HG03039 (cell line): Measurements from ENCODE around the gene LRCOL1.

Source experiments
- ATAC-seq: cut with Tn5 transposase; IDR thresholded peaks from one replicate; pipeline ENCODE4 v1.9.1; 2021; ENCODE audit warnings: mild to moderate bottlenecking, moderate library complexity; ENCODE audit not compliant: unreplicated experiment

The LRCOL1 gene

DNA sequence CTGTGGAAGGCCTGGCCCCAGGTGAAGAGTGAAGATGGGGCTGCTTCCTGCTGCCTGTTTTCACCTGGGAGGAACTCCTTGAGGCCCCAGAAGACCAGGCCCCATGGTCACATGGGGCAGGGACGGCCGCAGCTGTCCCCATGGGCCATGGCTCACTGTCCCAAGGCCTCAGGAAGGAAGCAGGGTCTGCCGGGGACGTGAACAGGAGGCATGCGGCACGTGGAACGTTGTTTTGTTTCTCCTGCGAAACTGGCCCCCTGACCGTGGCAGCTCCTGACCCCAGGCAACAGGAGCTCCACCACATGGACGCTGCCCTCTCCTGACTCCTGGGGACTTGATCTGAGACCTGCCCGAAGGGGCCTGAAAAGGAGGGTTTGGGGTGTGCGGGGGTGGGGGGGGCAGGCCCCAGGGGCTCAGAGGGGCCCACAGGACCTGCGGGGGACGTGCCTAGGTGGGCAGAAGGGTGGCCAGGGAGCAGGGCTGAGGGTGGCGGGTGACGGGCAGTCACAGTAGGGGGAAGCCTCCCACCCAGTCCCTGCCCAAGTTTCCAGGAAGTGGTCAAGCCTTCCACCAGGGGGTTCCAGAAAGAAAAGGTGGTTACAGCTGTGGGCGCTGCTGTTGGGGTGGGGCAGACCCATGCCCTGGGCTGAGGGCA, 41.4 kb downstream of the LRCOL1 start:
- ATAC-seq = no peak

DNA sequence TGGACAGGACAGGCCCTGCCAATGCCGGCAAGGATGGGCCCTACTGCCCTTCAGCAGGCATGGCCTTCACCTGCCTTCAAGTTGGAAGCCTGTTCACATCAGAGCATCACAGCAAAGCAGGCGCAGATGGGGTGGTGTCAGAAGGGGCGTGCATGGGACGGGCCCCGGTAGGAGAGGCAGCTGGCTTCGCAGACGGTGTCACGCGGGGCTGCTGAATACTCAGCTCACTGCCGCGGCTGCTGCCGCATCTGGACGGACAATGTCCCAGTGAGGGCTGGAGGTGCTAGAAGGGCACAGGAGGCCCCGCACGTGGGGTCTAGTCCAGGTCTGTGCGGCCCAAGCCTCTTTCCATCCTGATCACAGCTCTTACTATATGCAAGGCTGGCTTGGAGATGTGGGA, 42.1 kb downstream of the LRCOL1 start:
- ATAC-seq = no peak

DNA sequence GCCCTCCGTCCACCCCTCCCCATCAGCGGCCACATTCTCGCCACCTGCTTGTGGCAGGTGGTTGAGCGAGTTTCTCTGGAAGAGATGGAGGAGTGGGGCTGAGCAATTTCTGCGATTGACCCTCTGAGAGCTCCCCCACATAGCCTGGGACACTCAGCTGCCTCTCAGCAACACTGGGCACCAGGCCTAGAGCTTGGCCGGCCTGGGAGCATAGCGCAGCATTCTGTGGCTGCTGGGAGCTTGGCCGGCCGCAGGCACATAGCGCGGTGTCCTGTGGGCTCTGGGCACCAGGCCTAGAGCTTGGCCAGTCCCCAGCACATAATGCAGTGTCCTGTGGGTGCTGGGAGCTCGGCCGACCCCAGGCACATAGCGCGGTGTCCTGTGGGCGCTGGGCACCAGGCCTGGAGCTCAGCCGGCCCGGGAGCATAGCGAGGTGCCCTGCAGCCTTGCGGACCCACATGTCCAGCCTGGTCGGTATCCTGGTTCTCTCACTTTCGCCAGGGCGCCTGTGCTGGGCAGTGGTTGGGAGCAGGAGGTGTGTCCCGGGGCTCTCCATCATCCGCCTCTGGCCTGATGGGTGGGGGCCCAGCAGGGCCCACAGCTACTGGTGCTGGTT, 43.8 kb downstream of the LRCOL1 start:
- ATAC-seq = no peak

DNA sequence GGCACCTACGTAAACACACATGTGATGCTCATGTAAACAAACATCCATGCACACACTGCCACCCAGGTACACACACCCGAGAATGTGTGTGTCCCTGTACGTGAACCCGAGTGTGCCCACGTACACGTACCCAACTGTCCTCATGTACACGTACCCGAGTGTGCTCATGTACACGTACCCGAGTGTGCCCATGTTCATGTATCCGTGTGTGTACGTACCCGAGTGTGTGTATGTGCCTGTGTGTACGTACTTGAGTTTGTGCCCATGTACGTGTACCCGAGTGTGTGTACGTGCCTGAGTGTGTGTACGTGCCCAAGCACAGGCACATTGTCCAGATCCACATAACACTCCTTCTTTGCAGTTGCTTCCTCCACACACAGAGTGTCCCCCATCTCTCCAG, 45.0 kb downstream of the LRCOL1 start:
- ATAC-seq = no peak

DNA sequence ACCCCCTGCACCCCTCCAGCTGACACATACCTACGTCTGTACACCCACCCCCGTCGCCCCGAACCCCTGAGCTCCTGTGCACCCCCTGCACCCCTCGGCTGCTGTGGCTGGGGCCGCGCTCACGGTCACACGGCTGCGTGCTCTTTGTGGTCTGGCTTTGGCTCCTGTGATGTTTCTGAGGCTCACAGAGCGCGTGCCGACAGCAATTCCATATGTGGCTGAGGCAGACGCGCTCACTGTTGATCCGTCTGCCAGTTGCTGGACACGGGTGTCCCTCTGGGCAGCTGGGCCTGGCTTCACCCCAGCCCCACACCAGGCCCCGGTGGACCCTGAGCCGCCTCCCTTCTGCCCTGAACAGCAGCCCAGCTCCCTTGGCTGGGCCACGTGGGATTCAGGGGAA, 46.5 kb downstream of the LRCOL1 start:
- no peak for ATAC-seq

DNA sequence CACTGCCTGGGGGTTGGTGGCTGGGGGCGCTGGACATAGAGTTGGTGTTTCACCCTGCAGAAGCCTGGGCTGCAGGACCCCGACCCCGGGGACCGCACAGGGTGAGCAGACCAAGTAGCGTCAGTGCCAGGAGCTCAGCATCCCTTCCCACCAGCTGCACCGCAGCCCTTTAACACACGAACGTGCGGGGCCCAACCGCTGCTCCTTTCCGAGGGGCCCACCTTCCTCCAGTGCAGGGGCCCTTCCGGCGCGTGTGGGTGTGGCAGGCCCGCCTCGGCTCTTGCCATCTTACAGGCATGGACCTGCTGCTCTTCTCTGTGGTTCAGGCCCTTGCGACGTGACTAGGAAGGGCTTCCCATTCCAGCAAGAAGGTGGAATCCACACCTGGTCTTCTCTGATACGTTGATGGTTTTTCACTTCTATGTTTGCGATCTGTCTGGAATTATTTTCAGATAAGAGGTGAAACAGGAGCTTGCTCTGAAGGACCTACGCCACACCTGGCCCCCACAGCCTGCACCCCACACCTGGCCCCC, 47.8 kb downstream of the LRCOL1 start:
- no peak for ATAC-seq

DNA sequence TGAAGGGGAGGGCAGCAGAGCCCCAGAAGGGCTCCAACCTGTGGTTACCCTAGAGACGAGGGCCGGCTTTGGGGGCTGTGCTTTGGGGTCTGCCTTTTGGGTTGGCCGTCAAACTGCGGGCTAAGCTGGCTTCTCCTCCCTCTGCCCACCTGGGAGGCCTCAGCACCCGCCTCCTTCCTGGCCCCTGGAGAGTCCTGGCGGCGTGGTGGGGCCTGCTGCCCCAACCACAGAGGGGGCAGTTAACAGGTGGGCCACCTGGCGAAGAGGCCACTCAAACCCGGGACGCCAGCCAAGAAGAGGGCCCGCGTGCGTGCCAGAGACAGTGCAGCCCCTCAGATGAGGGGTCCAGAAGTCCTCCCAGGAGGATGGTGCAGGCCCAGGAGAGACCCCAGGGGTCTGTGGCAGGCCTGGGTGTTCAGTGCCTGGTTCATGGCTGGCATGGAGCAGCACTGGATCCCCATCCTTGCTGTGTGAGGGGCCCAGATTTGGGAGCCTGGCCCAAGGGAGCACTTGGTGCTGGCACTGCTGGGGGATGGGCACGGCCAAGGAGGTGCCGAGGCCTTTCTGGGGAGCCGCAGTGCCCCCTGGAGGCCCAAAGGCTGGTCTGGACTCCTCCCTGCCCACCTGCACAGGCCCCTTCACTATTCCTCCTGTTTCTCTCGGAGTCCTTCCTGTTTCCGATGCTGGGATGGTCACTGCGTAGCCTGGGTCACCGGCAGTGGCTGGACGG, 48.8 kb downstream of the LRCOL1 start:
- ATAC-seq = no peak

DNA sequence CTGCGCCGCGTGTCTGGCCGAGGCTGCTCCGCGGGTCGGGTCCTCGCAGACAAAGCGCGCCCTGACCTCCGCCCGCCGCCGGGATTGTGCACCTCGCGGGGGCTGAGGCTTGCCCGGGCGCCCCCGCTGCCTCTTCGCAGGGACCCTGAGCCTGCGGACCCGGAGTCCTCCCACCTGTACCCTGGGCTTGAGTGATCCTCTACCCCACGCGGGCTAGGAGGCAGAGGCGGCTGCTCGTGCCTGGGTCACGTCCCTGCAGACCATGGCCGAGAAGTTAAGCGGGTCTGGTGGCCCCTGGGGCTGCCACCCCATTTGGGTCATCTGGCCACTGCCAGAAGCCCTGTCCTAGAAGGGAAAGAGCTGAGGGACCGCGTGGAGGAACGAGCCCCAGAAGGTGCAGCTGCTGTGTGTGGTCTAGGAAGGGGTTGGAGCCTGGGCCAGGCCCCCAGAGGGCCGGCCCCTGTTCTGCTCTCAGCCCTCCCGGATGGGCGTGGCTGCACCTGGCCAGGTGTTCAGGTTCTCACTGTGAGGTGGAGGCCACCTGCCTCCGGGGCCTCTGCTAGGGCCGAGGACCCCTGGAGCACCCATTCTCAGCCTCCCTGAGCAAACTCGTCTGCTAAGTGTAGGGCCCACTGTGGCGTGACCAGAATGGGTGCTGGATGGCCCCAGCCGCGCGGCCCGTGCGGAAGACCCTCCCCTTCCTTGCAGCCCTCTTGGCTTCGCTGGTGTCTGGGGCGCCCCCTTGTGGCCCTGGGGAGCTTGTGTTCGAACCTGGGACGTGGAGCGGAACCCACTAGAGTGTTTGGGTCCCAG, 49.6 kb downstream of the LRCOL1 start:
- ATAC-seq = no peak

DNA sequence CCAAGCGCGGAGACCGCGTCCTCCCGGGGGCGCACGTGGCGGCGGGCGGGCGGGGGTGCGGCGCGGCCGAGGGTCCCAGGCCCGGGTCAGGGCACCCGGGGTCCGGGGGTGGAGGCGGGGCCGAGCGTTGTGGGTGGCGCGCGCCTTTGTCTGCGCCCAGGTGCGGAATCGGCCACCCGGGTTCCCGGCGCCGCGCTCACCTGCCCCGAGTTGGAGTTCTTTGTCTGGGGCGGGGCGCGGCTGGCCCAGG, 50.1 kb downstream of the LRCOL1 start:
- no peak for ATAC-seq

DNA sequence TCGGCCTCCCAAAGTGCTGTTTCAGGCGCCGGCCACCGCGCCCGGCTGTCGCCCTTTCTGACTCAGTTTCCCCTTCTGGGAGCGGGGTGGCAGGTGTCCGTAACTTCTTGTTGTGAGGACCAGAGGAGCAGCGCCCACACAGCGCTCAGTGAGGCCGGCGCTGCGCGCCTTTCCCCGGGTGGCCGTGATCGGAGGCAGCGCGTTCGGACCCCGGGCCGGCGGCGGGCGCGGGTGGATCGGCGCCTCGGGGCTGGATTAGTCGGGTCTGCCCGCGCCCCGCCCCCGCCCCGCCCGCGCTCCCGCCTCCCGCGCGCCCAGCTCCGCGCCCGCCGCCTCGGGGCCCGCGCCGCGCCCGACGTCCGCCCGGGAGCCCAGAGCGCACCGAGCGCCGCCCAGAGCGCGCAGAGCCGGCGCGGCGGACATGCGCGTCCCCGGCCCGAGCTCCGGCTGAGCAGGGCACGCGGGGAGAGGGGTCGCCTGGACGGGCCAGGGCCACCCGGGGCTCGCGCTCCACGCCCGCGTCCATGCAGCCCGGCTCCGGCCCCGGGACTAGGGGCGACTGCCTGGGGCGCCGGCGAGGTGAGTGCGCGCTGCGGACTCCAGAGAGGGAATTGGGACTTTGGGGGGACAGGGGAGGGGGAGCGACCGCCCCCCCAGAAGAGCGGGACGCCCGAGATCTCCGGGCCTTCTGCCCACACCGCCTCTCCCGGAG, 50.6 kb downstream of the LRCOL1 start:
- ATAC-seq = no peak

DNA sequence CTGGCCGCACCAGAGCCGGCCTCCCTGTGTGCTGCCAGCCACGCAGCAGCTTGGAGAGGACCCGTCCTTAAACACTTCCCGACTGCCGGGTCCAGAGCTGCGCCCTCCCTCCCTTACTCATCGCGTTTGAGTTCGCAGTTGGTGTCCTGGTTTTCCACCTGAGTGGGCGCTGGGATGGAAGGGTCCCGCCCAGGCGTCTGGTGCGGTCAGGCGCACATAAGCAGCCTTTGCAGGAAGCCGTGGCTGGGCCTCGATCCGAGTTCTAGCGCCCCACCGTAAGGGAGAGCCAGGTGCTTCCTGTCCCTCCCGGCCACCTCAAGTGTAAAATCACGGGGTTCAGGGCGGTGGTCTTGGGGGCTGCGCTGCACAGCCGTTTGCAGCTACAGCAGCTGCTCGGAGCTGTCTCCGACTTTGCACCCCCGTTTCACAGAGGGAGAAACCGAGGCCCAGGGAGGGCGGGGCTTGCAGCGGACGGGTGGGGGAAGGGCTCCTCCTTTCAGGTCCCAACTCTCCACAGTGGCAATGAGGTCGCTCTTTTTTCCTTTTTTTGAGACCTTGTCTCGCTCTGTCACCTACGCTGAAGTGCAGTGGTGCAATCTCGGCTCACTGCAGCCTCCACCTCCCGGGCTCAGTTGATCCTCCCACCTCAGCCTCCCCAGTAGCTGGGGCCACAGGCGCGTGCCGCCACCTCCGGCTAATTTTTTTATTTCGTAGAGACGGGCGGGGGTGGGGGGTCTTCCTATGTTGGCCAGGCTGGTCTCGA, 51.3 kb downstream of the LRCOL1 start:
- ATAC-seq = no peak

DNA sequence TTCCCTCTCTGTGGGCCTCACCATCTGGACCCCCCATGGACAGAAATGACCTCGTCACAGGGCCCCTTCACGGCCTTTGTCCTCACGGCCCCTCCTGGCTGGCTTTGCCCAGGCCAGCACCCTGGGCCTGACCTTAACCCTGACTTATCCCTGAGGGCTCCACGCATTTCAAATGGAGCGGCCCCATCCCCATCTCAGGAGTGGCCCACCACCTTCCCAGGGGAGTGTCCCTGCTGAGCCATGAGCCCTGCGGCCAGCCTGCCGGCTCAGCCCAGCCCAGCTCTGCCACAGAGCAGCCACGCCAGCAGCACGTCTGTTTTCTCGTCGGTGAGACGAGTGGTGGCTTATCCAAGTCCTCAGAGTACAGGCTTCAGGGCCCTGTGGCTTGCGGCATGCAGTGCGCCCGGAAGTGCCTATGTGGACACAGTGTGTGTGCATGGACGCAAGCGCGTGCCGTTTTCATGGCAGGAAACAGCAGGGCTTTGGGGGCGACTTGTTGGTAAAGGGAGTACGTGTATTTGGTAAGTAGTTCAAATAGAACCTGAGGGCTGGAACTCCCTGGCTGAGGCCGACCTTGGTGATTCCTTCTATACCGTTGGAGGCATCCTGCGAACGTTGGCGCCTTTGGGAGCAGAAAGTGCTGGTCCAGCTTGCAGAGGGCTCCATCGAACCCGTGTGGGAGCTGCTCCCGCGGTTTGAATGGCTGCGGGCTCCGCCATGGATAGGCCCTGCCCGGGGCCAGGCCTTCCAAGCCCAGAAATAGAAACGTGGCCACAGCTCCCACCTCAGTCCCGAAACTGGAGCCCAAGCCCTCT, 52.1 kb downstream of the LRCOL1 start:
- no peak for ATAC-seq

DNA sequence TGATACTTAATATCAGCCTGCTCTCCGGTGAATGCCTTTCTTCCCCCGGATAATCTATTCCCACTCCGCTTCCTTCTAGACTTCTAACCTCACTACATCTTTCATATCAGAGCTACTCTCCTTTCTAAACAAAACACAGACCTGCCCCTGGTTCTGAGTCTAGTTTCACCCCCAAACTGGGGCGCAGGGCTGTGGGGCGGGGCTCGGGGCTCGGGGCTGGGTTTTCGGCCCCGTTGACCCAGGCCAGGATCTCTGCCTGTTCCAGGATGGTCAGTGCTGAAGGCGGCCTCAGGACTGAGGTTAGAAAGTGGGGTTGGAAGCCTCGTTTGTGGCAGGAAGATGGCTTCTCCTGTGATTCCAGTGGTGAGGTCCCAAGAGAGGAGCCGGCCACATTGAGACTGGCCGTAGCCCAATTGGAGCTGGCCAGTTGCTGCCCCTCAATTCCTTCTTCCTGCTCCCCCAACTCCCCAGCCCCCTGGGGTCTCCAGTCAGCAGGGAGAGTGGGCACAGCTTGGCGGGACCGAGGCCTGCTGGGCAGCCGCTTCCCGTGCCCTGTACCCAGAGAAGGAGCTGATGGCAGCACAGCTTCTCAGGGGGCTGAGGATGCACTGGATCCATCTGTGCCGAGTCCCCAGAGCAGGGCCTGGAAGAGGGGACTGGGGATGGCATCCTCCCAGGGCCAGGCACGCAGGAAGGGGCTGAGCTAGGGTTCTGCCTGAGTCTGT, 52.9 kb downstream of the LRCOL1 start:
- ATAC-seq = no peak

DNA sequence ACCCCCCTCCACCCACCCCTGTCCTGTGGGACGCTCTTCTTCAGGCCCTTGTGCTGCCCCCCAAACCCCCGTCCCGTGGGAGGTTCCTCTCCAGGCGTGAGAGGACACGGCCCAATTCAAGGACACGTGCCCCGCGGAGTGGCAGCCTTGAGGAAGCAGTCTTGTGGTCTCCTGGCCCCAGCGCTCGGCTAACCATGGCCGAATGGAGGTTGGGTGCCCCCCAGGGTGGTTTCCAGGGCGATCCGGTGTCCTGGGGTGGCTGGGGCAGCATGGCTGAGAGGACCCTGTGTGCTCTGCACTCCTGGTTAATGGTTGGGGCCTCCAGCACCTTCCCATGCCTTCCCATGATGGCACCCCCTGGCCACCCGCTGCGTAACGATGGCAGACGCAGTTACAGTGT, 53.6 kb downstream of the LRCOL1 start:
- ATAC-seq = no peak

DNA sequence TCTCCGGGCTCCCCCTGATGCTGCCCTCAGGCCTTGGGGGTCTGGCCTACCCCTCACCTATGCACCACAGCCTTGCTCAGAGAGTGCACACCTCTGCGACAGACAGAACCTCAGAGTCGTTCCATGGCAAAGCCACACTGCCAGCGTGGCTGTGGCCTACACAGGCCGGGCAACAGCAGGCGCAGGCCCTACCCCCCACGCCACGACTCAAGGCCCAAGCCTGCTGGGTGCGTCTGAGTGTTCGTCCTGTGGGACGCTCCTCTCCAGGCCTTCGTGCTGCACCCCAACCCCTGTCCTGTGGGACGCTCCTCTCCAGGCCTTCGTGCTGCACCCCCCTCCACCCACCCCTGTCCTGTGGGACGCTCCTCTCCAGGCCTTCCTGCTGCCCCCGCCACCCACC, 54.2 kb downstream of the LRCOL1 start:
- no peak for ATAC-seq

DNA sequence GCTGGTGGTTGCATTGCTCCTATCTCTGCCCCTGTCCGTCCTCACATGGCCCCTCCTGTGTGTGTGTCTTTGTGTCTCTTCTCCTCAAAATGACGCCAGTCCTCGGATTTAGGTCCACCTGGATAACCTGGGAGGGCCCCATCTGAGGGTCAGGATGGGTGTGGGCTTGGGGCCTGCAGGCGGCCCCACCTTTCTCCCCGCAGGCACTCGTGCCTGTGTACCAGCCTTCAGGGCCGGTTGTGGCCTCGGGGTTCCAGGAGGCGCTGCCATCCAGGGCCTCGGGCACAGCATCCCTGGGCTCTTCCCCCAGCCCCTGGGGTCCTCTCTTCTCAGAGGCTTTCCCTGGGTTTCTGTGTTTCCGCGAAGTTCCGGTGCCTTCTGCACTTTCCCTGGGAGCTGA, 54.7 kb downstream of the LRCOL1 start:
- no peak for ATAC-seq

DNA sequence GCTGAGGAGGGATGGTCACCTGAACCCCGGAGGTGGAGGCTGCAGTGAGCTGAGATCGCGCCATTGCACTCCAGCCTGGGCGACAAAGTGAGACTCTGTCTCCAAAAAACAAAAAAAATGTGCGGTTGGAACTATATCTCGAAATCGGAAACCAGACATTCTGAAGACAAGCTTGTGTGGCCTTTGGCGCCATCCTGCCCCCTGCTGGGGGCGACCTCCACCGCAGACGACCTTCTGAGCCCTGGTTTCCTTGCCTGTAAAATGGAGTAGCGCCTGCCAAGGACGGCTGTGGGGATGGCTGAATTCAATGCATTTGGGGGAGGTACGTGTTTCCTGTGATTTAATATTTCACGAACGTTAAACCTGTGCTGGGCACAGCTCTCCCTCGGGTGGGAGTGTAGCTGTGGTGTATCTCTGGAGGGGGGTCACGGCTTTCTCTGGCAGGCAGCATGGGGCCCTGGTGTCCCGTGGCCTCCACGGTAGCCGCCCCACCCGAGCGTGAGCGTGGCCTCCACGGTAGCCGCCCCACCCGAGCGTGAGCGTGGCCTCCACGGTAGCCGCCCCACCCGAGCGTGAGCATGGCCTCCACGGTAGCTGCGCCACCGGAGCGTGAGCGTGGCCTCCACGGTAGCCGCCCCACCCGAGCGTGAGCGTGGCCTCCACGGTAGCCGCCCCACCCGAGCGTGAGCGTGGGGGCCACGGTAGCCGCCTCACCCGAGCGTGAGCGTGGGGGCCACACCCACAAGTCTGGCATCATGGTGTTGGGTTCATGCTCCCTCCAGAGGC, 55.3 kb downstream of the LRCOL1 start:
- ATAC-seq = no peak
